Astrocyte of the spinal cord (primary cell): ENCODE measurements around the gene AIFM1.
A peak's percentile ranks its signal among the peaks of the same experiment; 100 is the strongest.

Source experiments
- DNase-seq: peaks from one replicate; pipeline ENCODE4 v3.0.0; 2011; ENCODE audit warnings: low read depth, low spot score
- H3K4me3 ChIP-seq: 2 replicates; pipeline ENCODE4 v1.5.1; 2011; ENCODE audit warnings: low read depth, mild to moderate bottlenecking, low read length, moderate library complexity
- in situ Hi-C: cut with HindIII; loops from 2 replicates; pipeline ENCODE4 v1.10.0; 2017; ENCODE audit warnings: low sequenced_read_pairs
- TF ChIP-seq, protein P1 (sequence below): IDR thresholded peaks from 2 replicates; pipeline ENCODE4 v1.5.1; 2012; ENCODE audit warnings: low read depth, mild to moderate bottlenecking, low read length, inconsistent platforms

AIFM1 gene

GRCh38 chrX:130109429-130110378 lies 55.9 kb downstream of the AIFM1 start:
- no peak for DNase-seq
- TF ChIP-seq, protein P1, sequence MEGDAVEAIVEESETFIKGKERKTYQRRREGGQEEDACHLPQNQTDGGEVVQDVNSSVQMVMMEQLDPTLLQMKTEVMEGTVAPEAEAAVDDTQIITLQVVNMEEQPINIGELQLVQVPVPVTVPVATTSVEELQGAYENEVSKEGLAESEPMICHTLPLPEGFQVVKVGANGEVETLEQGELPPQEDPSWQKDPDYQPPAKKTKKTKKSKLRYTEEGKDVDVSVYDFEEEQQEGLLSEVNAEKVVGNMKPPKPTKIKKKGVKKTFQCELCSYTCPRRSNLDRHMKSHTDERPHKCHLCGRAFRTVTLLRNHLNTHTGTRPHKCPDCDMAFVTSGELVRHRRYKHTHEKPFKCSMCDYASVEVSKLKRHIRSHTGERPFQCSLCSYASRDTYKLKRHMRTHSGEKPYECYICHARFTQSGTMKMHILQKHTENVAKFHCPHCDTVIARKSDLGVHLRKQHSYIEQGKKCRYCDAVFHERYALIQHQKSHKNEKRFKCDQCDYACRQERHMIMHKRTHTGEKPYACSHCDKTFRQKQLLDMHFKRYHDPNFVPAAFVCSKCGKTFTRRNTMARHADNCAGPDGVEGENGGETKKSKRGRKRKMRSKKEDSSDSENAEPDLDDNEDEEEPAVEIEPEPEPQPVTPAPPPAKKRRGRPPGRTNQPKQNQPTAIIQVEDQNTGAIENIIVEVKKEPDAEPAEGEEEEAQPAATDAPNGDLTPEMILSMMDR, result no peak
- peak overlapping the region; percentile 60 for H3K4me3 ChIP-seq
- in situ Hi-C loops, result no loop called here

- peak; percentile 24 for DNase-seq
- H3K4me3 ChIP-seq, result peak overlapping the region; percentile 60
- in situ Hi-C loops, result no loop called here
- TF ChIP-seq, protein P1, result no peak
These were observed 56.8 kb downstream of the AIFM1 start for GRCh38 chrX:130108647-130109428.

DNA sequence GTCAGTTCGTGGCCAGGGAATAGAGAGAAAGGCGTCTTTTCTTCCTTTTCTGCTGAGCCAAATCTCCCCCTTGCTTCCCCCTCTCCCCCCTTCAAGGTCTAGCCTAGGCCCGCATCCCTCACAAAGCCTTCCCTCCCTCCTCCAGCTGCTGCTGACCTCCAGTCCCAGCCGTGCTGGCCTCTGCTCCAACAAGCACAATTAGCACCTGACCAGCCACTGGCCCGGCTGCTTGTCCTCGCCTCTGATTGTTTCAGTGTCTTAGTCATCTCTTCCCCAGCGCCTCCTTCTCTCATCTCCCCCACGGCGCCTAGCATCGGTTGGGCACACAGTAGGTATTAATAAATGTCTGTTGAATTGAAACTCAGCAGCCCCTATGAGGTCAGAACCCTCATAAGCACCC lies 59.6 kb downstream of the AIFM1 start:
- TF ChIP-seq, protein P1, result no peak
- no peak overlapping the region for H3K4me3 ChIP-seq
- in situ Hi-C loops, result no loop called here
- no peak for DNase-seq

- no peak for DNase-seq
- TF ChIP-seq, protein P1, result no peak
- no peak overlapping the region for H3K4me3 ChIP-seq
- in situ Hi-C loops, result no loop called here
These were observed 60.4 kb downstream of the AIFM1 start for GRCh38 chrX:130105244-130105643.

- TF ChIP-seq, protein P1, result no peak
- H3K4me3 ChIP-seq, result no peak overlapping the region
- in situ Hi-C loops, result no loop called here
- no peak for DNase-seq
These were observed 62.0 kb downstream of the AIFM1 start for GRCh38 chrX:130103605-130104004.

GRCh38 chrX:130100180-130100579 lies 65.5 kb downstream of the AIFM1 start:
- DNase-seq, result no peak
- TF ChIP-seq, protein P1, result no peak
- in situ Hi-C loops, result no loop called here
- no peak overlapping the region for H3K4me3 ChIP-seq
